HG02870 (cell line): ENCODE data around the gene BUD23.
"Not testable (repeated sequence)": the region's sequence is repeated elsewhere in the genome, so short reads cannot be mapped to it uniquely, and the experiment has no call there.

ENCODE experiments used
- ATAC-seq: cut with Tn5 transposase; IDR thresholded peaks from one replicate; pipeline ENCODE4 v1.9.1; 2021; ENCODE audit warnings: mild to moderate bottlenecking, moderate library complexity; ENCODE audit not compliant: unreplicated experiment

The BUD23 gene

DNA sequence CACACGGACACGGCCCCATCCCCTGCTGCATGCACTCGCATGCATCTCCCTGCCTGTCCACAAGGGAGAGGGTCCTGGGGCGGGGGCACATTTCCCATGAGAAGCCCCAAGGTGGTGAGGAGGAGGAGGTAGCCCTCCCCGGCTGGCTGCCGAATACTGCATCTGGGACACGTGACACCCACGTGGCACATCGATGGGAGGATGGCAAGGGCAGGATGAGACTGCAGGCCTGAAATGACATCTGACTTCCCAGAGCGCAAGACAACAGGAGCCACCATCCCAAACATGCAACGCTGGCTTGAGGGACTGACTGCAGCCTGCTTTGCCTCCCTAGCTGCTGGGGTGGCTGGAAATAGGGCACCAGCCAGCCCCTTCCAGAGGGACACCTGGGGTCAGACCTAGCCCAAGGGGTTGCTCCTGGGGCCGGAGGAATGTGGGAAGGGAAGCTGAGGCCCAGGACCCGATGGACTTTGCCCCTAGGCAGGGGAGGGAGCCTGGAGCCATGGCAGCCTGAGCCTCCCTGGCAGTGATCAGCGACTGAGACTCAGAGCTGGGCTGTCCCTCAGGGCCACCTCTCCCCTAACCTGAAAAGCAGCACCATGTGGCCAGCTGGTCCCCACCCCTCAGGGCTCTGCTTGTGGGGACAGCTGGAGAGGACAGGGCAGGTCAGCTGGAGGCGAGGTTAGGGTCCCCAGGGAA, 16.1 kb downstream of the BUD23 start:
- ATAC-seq, result no peak

DNA sequence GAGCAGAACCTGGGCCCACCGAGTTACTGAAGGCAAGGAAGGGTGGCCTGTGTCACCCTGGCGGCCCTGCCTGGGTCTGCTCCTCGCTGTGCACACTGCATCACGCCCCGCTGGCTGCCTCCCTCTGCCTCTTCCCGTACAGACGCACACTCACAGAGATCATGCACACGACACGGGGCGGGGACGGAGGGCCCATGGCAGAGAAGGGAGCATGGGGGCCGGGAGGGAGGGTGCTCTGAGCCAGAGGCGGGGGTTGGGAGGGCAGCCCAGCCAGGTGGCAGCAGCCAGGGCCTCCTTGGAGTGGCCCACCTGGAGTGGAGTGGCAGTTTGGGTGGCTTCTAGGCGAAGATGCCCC, 16.6 kb downstream of the BUD23 start:
- no peak for ATAC-seq

DNA sequence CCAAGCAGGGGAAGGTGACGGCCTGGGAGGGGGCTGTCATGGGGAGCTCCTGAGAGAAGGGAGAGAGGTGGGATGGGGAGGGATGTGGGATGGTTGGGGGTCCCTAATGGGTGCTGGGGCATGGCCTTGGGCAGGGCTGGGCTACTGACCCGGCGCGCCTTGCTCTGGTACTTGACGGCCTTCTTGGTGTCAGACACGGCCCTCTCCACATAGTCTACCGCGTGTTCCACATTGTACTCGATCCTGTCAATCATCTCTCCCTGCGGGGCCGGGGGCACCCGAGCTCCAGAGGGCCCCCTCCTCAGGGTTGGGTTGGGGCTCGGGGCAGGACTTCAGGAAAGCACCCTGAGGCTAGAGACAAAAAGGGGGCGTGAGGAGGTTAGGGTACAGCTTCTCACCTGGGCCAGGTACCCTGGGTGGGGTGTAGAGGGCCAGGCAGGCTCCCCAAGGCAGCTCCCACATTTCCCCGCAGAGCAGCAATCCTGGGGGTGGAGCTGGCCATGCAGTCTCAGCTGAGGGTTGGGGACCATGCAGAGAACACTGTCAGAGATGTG, 17.3 kb downstream of the BUD23 start:
- no peak for ATAC-seq

DNA sequence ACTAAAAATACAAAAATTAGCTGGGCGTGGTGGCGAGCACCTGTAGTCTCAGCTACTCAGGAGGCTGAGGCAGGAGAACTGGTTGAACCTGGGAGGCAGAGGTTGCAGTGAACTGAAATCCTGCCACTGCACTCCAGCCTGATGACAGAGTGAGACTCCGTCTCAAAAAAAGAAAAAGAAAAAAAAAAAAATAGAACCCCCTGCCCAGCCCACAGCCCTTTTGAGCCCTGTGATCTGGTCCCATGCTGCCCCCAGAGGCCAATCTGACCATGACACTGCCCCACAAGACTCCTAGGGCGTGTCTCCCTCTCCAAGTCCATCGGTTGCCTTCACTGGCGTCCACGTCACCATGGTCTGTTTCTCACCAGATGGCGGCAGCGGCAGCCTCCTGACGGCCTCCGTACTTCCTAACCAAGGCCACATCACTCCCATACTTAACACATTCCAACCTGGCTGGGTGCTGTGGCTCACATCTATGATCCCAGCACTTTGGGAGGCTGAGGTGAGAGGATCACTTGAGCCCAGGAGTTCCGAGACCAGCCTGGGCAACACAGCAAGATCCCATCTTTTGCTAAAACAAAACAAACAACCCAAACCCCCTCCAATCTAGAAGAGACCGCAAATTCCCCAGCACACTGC, 18.1 kb downstream of the BUD23 start:
- no peak for ATAC-seq

DNA sequence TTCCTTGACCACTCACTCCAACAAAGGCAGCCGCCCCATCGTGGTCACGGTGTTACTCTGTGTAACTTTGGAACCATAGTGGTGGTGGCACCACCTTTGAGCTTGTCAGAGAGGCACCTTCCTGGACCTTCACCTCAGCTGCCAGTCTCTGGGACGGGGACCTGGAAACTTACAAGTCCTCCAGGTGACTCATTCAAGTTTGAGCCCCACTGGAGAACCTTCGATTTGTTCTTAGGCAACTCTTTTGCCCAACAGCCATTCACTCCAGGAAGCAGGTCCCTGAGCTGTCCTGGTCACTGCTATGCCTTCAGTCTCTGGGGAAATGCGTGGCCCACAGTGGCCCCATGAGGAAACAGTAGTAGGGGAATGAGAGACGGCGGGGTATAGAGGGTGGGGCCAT, 18.8 kb downstream of the BUD23 start:
- no peak for ATAC-seq

DNA sequence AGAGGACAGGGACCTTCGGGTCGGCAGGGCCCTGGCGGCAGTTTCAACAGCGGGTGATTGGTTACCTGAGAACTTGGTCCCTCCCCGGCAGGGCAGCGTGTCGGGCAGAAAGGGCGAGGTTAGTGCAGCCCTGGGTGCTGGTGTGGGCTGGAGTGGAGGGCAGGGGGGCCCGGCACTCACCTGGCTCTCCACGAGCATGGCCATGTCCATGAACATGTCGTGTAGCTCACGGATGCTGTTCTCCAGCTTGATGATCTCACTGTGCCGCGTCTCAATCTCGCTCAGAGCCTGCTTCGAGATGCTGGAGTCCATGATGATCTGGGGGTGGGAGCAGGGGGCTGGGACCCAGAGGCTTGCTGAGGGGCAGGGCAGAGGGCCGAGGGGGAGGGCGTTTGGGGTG, 19.3 kb downstream of the BUD23 start:
- ATAC-seq, result no peak

DNA sequence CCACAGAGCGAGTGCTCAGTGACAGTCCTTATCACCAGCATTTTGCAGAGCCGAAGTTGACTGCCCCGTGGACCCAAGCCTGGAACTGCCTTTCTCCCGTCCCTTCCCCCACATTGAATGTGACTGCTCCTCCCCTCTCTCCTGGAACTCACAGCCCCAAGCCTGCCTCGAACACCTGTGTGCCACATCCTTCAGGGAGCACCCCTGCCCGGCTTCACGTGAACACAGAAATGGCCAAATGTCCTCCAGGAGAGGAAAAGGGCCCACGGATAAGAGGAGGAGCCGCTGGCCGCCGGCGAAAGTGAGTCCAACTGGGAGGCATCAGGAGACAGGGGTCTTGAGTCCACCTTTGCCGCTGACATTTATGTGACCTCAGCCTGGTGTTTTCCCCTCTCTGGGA, 19.8 kb downstream of the BUD23 start:
- ATAC-seq, result no peak

DNA sequence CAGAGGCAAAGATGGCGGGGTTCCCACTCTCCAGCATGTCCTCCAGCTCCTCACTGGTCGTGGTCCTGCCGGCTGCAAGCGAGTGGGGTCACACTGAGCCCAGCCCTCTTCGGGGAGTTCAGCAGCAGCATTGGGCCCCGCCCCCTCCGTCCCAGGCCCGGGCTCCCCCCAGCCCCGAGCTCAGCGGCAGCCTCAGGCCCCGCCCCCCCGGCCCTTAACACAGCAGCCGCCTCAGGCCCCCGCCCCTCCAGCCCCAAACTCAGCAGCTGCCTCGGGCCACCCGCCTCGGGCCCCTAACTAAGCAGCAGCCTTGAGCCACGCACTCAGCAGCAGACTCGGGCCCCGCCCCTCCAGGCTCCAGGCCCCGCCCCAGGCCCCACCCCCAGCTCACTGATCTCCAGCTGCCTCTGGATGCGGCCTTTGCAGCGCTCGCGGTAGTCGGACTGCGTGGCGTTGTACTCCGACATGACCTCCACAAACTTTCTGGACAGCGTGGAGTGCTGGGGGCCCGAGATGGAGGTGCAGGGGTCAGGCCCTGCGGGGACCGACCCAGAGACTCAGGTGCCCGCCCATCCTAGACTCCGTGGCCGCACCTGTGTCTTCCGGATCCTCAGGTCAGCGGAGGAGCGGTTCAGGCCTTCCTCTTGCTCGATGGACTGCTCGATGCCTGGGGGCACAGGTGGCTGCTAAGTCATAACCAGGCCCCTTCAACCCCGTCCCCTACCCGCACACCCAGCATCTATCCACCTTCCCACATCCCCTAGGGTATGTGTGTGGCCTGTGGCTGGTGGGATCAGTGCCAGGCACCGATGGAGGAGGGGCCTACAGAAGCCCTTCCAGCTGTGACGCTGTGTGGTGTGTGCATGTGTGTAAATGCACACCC, 20.6 kb downstream of the BUD23 start:
- no peak for ATAC-seq

DNA sequence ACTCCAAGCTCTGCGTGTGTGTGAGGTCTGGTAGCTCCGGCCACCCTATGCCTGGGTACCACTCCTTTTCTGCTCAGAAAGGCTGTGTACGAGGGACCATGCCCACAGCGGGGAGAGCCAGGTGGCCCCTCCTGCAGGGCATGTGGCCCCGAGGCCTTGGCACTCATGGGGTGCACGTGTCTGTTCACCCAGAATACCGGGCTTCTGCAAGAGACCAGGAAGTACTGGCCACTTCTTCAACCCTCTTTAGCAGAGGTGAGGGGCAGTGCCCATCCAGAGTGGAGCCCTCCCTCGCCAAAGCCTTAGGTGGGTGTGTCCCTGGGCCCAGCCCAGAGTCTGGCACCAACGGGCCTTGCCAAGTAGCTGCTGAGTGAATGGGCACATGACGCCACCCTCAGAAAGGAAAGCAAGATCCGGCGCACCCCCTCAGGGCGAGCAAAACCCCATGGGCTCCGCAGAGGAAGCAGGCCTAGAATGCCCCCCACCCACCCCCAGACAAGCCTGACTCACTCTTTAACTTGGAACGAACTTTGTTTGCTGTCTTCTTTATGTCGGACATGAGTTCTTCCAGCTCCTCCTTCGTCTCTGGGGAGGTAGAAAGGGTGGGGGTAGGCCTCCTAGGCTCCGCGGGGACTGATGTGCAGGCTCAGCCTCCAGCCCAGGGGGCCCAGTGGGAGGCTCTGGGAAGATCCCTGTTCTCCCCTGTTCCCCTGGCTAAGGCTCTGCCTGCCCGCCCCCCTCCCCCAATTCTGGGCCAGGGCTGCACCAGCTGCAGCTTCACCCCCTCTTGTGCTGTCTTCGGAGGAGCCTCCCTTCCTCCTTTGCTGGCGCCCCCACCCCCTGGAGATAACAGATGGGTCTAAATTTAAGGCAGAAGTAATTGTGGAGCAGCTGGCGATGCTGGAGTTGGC, 21.5 kb downstream of the BUD23 start:
- ATAC-seq, result no peak

DNA sequence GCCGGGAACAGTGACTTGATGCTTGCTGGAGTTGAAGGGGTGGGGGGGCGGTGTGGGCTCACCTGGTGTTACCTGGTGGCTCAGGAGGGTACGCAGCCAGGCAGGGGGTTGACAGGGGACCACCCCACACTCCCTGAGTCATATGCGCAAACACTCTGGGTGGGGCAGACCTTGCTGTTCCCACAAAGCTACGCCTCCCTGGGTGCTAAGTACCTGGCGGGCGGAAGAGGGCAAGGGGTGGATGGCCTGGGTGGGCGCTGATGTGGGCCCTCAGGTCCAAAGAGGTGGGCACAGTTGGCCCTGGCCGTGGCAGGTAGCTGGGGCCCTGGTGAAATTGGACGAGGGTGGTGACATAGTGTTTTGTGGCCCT, 22.1 kb downstream of the BUD23 start:
- no peak for ATAC-seq

DNA sequence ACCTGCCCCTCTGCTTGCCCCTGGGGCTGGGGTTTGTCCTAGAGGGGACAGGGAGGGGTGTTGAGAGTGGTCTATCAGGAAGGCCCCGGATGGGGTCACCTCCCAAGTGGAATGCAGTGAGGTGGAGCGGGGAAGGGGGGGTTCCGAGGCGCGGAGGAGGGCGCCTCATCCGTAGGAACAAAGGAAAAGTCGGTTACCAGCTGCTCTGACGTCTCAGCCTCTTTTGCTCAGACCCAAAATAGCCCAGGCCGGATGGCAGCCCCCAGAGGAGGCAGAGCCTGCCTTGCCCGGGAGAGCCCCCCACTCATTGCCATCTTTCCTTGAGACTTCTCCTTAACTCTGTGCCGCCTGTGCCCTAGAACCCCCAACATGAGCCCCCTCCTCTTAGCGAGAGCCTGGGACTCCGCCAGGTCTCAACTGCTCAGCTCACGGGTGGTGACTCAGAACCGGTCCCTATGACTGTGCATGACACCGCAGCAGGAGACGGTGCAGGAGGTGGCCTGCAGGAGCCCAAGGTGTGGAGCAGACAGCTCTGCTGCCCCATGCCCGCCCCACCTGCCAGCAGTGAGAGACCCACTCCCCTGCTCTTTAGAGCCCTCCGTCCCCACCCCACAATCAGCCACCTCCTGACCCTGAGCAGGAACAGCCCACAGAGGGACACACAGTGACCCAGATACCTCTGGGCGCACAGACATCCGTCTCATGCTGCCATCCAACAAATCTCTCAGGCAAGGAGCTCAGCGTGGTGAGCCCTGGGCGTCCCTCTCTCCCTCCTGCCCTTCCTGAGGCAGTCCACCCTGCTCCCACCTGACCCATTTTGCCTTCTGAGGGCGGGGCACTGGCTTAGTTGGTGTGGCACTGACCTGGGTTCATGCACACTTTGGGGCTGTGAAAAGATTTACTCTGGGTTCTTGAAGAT, 23.0 kb downstream of the BUD23 start:
- no peak for ATAC-seq

DNA sequence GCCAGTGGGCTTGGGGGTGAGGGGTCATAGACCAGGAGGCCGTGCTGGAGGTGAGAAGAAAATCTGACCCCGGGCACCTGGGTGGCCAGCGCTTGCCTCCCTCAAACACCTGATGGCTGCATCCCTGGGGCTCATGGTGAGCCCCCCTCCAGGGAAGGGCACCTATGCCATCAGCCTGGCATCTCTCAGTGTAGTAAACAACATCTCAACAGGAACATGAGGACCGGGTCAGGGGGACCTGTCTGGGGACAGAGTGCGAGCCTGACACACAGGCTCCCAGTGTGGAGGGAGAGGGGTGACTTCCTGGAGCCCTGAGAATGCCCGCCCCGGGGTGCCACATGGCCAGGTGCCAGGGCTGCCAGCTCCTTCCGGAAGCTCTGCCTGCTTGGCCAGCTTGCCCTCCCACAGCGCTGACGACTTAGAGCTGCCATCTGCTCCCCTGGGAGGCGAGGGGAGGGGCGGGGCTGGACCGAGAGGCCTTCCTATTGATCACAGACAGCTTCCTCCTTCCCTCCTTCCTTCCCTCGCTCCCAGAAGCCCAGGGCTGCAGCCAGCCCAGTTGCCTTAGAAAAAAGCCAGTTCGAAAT, 23.7 kb downstream of the BUD23 start:
- ATAC-seq, result no peak

DNA sequence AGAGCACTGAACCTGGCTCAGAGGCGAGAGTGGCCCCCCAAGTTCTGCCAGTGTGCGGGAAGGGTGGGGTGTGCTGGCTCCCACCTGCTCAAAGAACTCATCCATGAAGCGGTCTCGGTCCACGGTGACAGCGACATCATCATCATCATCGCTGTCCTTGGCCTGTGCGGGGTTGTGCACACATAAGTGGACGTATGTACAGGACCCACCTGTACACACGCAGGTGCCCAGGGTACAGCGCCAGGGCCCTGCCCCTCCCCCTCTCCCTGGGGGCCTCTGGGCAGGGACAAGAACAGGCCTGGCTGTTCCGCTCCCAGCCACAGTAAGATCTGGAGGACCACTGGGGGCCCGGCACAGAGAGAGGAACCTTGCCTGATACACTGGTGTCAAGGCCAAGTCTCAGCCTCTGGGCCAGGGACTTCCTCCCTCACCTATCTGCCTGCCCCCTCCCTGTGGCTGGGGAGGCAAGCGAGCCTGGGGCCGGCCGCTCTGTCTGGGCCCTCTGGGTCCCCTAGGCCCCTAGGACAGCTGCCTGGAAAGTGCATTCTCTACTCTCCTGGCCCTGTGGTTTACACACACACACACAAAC, 25.7 kb downstream of the BUD23 start:
- no peak for ATAC-seq

DNA sequence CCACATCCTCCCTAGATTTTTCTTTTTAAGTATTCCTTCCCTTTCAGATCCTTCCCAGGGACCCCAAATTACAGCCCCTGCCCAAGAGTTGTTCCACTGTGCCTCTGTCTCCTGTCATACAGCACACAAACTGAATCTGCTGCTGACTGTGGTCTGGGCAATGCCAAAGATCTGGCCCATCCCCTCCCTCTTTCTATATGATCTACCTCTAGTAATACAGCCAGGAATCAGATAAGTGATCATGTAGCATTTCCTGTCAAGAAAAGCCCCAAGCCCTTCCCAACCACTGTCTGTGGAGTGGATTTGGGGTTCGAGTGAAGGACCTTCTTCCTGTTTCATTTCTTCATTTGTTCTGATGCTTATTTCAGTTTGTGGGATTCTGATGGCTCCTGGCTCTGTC, 29.4 kb downstream of the BUD23 start:
- no peak for ATAC-seq

DNA sequence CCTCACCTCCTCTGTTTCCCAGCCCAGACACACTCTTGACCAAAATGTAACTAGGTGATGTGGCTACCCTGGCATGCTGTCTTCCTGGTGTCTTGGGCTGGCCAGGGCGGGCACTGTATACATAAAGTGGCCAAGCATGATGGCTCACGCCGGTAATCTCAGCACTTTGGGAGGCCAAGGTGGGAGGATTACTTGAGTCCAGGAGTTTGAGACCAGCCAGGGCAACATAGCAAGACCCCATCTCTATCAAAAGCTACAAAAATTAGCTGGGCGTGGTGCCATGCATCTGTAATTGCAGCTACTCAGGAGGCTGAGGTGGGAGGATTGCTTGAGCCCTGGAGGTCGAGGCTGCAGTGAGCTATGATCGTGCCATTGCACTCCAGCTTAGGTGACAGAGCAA, 29.9 kb downstream of the BUD23 start:
- ATAC-seq, result not testable (repeated sequence)

DNA sequence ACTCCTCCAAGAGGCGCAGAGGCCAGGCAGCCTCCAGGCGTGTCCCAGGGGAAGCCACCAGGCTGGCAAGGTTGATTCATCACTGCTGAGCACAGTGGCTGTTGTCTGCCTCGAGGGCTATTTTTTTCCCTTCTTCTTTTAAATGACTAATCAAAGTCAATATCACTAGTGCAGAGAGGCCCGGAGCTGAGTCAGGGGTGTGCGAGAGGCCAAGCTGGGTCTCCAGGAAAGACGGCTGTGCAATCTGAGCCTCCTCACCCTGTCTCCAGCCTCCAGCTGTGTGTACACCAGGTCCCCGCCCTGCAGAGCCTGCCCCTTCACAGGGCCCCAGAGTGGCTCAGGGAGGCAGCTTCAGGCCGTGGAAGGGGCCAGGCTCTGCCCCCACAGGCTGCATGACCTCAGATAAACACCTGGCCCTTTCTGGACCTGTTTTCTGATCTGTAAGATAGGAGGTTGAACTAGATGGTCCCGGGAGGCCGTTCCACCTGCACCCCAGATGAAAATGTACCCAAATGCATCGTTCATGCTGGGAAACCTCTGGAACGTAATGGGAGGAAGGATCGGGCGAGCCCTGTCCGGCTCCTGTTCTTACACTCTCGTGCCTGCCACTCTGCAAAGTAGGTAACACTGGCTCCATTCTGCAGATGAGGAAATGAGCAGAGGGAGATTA, 32.4 kb downstream of the BUD23 start:
- no peak for ATAC-seq

DNA sequence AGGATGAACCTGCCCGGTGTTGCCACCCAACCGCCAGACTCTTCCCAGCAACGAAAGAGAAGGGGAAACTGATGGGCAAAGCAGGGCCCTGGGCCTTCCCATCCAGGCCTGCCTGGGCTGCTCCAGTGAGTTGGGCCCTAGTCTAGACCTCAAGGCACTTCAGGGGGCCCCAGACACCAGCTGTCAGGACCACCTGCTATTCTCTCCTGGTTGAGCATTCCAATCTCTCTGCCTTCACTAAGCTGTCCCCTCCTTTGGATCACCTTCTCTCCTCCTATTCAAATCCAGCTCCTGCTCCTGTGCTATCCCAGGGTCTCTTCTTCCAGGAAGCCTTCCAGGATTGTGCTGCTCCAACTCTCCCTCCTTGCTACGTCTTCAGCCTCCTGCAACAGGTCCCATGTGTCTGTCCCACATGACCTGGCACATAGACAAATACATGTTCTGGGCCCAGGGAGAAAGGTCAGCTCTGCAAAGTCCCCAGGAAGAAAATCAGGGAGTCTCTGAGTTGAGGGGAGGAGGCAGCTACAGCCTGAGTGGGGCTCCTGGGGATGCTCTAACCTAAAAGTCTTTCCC, 33.0 kb downstream of the BUD23 start:
- ATAC-seq, result no peak
